Type B pancreatic cell (in vitro differentiated cells): ENCODE data around the gene KRTAP9-4. TPM values are rescaled to one million over a fixed set of nuclear protein-coding genes. Genes with fewer than 3 reads are reported as not detected.
"Not testable (repeated sequence)": the region's sequence is repeated elsewhere in the genome, so short reads cannot be mapped to it uniquely, and the experiment has no call there.

ENCODE experiments used
- DNase-seq: peaks from one replicate; pipeline ENCODE4 v3.0.0; 2021; ENCODE audit warnings: mixed read lengths; ENCODE audit not compliant: unreplicated experiment; ENCODE audit errors: extremely low spot score
- H3K27ac Mint-ChIP-seq: 2 replicates; pipeline ENCODE4 v1.8.0; 2021; ENCODE audit warnings: mild to moderate bottlenecking, mixed read lengths
- H3K27me3 Mint-ChIP-seq: 2 replicates; pipeline ENCODE4 v1.8.0; 2021; ENCODE audit warnings: mixed read lengths
- H3K36me3 Mint-ChIP-seq: 2 replicates; pipeline ENCODE4 v1.8.0; 2021; ENCODE audit warnings: mixed read lengths
- H3K4me1 Mint-ChIP-seq: one replicate; pipeline ENCODE4 v1.8.0; 2021; ENCODE audit warnings: mixed read lengths; ENCODE audit not compliant: unreplicated experiment
- H3K4me3 Mint-ChIP-seq: 2 replicates; pipeline ENCODE4 v1.8.0; 2021; ENCODE audit warnings: mild to moderate bottlenecking, mixed read lengths
- H3K9me3 Mint-ChIP-seq: 2 replicates; pipeline ENCODE4 v1.8.0; 2021; ENCODE audit warnings: mixed read lengths
- CTCF ChIP-seq: fragments of 200-600 bp; sonication (generic); conservative IDR thresholded peaks from 2 replicates; pipeline ENCODE4 v1.5.0; 2021; ENCODE audit warnings: antibody characterized with exemption, mild to moderate bottlenecking
- total RNA-seq: library from RNA; stranded (reverse); gene quantifications from 2 replicates; pipeline ENCODE4 v1.2.1, GENCODE V29; 2021; ENCODE audit warnings: low replicate concordance

KRTAP9-4 gene
- total RNA-seq, 1 donor from 2014 or later = not detected

DNA sequence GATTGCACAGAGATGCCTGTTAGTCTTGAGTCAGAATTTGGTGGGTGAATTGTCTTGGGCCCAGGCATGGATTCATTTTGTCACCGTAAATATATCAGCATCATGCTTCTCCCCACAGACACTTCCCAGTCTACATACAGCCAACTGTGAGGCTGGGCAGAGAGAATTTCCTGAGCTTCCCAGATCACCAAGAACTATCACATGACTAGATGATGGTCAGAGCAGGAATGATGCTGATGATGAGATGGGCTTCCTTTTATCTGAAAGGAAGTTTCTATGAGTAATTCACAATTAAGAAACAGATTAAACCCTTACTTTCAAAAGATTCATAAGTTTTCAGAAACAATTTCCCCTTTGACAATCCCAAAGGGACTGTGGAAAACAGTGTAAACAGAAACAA lies 5.4 kb downstream of the KRTAP9-4 start:
- no peak overlapping the region for H3K27ac Mint-ChIP-seq
- H3K9me3 Mint-ChIP-seq = no peaks in the 10 kb centered on the region
- H3K4me3 Mint-ChIP-seq = no peak overlapping the region
- no peak for TF ChIP-seq CTCF
- H3K27me3 Mint-ChIP-seq = peaks cover 40% of the 10 kb centered on the region
- no peak for DNase-seq
- no peaks in the 10 kb centered on the region for H3K36me3 Mint-ChIP-seq
- no peaks in the 10 kb centered on the region for H3K4me1 Mint-ChIP-seq

DNA sequence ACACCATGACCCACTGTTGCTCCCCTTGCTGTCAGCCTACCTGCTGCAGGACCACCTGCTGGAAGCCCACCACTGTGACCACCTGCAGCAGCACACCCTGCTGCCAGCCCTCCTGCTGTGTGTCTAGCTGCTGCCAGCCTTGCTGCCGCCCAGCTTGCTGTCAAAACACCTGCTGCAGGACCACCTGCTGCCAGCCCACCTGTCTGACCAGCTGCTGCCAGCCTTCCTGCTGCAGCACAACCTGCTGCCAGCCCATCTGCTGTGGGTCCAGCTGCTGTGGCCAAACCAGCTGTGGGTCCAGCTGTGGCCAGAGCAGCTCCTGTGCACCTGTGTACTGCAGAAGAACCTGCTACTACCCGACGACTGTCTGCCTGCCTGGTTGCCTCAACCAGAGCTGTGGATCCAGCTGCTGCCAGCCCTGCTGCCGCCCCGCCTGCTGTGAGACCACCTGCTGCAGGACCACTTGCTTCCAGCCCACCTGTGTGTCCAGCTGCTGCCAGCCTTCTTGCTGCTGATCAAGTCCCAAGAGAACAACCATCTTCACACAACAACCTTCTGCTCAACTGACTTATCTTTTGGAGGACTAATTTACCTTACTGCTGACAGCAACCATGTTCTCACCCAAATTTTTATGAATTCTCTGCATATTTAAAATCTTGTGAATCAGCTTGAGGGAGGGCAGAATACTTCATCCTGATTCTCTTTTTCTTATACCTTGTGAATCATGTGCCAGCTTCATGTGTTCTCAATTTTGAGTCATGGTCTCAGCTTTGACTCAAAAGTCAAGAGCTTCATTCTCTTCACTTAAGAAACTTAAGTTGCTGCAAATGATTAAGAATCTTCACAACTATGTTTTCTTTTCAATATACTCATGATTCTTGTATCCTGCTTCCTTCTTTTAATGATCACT lies 6.1 kb downstream of the KRTAP9-4 start, which contains the start of gene KRTAP9-9:
Gene KRTAP9-9, plus strand, starts transcription at position 4 of the 910 bp plus-strand sequence.
- not testable (repeated sequence) for H3K4me1 Mint-ChIP-seq, H3K27ac Mint-ChIP-seq, H3K36me3 Mint-ChIP-seq

DNA sequence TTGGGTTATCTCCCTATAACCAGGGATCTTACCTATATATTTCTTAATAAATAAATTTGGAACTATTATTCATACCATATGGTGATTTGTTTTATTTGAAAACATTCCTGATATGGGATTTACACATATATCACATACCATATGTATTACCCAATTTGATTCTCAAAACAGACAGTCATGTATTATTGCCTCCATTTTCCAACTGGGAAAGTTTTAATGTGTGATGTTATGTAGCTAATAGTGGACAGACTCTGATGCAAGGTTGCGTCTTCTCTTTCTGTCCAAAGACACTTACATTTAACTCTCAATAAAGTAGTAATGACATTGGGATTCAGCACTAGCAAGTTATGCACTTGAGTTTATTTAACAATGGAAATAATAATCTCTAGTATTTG lies 6.8 kb downstream of the KRTAP9-4 start:
- Mint-ChIP-seq H3K27ac (no peak overlapping the region), H3K36me3 (no peaks in the 10 kb centered on the region), H3K9me3 (no peaks in the 10 kb centered on the region), H3K4me3 (no peak overlapping the region), H3K4me1 (no peaks in the 10 kb centered on the region), H3K27me3 (peaks cover 36% of the 10 kb centered on the region)
- TF ChIP-seq CTCF = no peak
- DNase-seq = no peak

More for the DNA sequence above, 6.1 kb downstream of the KRTAP9-4 start, which contains the start of gene KRTAP9-9:
- H3K9me3 Mint-ChIP-seq, H3K4me3 Mint-ChIP-seq, DNase-seq: not testable (repeated sequence)
- peaks cover 32% of the 10 kb centered on the region for H3K27me3 Mint-ChIP-seq

DNA sequence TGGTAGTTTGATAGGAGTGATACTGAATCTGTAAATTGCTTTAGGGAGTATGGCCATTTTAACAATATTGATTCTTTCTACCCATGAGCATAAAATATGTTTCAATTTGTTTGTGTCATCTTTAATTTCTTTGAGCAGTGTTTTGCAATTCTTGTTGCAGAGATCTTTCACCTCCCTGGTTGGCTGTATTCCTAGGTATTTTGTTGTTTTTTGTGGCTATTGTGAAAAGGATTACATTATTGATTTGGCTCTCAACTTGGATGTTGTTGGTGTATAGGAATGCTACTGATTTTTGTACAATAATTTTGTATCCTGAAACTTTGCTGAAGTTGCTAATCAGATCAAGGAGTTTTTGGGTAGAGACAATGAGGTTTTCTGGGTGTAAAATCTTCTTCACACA lies 8.9 kb downstream of the KRTAP9-4 start:
- TF ChIP-seq CTCF = no peak
- H3K27ac Mint-ChIP-seq = no peak overlapping the region
- H3K27me3 Mint-ChIP-seq = peaks cover 32% of the 10 kb centered on the region

DNA sequence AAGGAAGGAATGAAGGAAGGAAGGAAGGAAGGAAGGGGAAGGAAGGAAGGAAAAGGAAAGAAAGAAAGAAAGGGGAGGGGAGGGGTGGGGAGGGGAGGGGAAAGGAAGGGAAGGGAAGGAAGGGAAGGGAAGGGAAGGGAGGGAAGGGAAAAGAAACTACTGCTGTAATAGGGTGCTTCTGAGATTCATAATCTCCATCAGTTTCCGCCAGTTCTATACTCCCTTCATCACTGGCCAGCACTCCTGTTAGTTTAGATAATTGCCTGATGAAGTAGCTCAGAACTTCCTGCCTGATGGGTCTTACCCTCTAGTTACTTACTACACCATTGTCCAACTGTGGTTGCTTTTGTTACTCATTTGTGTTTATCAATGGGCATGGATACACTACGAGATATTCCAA lies 13.7 kb downstream of the KRTAP9-4 start:
- no peak for DNase-seq
- H3K4me1 Mint-ChIP-seq = no peaks in the 10 kb centered on the region
- TF ChIP-seq CTCF = no peak
- no peak overlapping the region for H3K27ac Mint-ChIP-seq
- H3K9me3 Mint-ChIP-seq = no peaks in the 10 kb centered on the region
- H3K27me3 Mint-ChIP-seq = peaks cover 20% of the 10 kb centered on the region
- H3K4me3 Mint-ChIP-seq = no peak overlapping the region
- no peaks in the 10 kb centered on the region for H3K36me3 Mint-ChIP-seq

More for the DNA sequence above, 8.9 kb downstream of the KRTAP9-4 start:
- H3K9me3 Mint-ChIP-seq = no peaks in the 10 kb centered on the region
- H3K4me3 Mint-ChIP-seq = no peak overlapping the region
- no peaks in the 10 kb centered on the region for H3K4me1 Mint-ChIP-seq
- H3K36me3 Mint-ChIP-seq = no peaks in the 10 kb centered on the region
- no peak for DNase-seq

- no peak for TF ChIP-seq CTCF
- Mint-ChIP-seq H3K36me3 (no peaks in the 10 kb centered on the region), H3K9me3 (no peaks in the 10 kb centered on the region), H3K27ac (no peak overlapping the region), H3K4me3 (no peak overlapping the region), H3K4me1 (no peaks in the 10 kb centered on the region), H3K27me3 (peaks cover 19% of the 10 kb centered on the region)
- no peak for DNase-seq
Observed at GRCh38 chr17:41264599-41264998, 15.1 kb downstream of the KRTAP9-4 start.
